GM21423 (cell line): ENCODE results near the gene PTH2.

ENCODE experiments used
- ATAC-seq: cut with Tn5 transposase; IDR thresholded peaks from one replicate; pipeline ENCODE4 v1.9.1; 2021; ENCODE audit warnings: mild to moderate bottlenecking, moderate library complexity; ENCODE audit not compliant: unreplicated experiment

Gene PTH2

GRCh38 chr19:49432141-49433073 is 9.2 kb upstream of the PTH2 start:
- ATAC-seq: no peak

GRCh38 chr19:49431330-49431749 is 8.1 kb upstream of the PTH2 start:
- no peak for ATAC-seq

GRCh38 chr19:49430678-49431329 is 7.6 kb upstream of the PTH2 start:
- ATAC-seq: no peak

DNA sequence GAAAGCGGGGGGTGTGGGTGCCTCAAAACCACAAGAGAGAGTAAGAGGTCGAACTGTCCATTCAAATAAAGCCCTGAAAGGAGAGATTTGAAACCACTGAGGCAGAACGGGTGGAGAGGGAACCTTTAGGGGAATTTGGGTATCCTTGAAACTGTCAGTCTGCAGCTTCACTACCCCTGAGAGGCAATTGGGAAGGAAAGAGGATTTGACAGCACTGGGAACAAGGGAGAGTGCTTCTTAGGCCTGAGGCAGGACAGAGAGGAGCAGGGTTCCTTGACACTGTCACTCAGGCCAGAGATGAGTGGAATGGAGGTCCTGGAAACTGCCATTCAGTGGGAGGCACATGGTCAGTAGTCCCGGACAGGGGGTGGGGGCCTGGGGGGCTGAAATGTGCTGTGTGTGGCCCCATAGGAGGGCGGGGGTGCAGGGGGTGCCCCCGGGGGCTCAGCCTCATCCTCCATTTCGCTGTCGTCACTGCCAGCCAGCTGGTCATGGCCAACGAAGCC is 7.0 kb upstream of the PTH2 start:
- no peak for ATAC-seq

GRCh38 chr19:49428547-49429451 is 5.6 kb upstream of the PTH2 start:
- no peak for ATAC-seq

DNA sequence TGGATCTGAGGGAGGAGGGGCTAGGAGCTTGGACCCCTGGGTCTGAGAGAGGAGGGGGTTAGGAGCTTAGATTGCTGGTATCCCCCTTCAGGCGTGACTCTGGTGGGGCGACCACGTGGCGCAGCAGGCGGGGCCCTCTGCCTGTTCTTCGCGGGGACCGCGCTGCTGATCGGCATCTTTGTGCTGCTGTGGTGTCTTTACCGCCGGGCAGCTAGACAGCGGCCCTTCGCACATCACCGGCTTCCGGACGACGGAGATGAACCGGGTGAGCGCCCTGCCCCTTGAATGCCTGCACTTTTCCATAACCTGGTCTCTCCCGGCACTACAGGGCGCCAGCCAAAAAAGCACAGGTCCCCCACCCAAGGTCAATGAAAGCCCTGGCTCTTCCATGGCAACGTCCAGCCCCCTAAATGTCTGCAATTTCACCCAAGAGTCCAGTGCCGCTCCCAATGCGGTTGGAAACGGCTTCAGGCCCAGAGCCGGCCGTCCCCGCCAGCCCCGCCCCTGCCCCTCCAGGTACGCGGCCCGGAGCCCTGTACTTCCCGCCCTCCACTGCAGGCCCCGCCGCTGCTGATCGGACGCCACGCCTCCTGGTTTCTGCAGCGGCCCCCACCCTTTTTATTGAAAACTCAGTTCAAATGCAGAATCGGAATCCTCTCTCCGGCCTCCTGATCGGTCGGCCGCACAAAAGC is 4.8 kb upstream of the PTH2 start:
- ATAC-seq: no peak

- no peak for ATAC-seq
These were observed 4.1 kb upstream of the PTH2 start for GRCh38 chr19:49427339-49427738.

GRCh38 chr19:49425922-49426592 is 2.8 kb upstream of the PTH2 start:
- ATAC-seq: no peak

GRCh38 chr19:49425178-49425577 is 1.9 kb upstream of the PTH2 start, which contains the start of gene GFY:
GFY (plus strand) TSS chr19:49425388; CDS start chr19:49426431, 1,043 bp downstream.
- no peak for ATAC-seq

DNA sequence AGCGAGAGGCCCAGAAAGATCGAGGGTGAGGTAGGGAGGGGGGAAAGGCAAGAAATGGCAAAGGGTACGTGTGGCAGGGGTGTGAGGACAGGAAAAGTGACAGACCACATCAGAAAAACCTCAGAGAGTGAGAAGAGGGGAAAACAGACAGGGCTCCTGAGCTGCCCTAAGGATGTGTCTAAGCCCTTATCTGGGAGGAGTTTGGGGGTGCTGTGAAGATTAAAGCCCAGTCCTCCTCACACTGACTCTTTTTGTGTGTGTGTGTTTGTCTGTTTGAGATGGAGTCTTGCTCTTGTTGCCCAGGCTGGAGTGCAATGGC is 703 bp upstream of the PTH2 start:
- ATAC-seq: no peak

- ATAC-seq: no peak
These were observed 702 bp downstream of the PTH2 start for GRCh38 chr19:49422407-49423070.

GRCh38 chr19:49421878-49422202 is 1.4 kb downstream of the PTH2 start:
- ATAC-seq: no peak

DNA sequence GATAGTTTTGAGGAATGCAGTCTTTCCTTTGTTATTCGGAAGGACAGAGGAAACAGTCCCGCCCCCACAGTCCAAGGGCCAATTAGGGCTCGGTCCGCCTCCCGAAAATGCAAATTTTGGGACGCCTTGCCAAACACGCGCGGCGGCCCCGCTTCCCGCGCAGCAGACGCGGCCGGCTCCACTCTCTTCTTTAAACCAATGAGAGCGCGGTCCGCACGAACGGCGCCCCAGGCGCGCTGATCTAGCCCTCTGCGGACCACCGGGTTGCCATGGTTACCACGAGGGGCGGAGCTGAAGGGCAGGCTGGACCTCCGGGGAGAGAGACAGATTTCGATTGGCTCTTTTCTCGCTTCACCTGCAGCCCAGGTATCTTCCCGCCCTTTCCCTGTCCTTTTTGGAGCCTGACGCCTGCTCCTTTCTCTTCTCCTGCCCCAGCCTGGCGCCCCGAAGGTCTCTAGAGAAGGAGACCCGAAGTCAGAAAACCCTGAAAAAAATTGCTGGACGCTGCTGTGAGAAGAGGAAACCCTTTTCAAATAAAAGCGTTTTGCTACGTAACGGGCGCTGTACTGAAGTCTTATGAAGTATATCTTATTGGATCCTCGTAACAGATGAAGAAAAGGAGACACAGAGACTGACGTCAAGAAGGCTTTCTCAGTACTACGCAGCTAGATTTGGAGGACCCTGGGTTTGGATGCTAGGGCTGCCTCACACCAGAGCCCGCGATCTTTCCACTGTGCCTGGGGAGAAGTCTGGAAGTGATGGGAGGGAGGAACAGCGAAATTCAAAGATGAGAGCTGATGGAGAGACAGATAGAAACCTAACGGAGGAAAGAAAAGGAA is 2.0 kb downstream of the PTH2 start:
- no peak for ATAC-seq

DNA sequence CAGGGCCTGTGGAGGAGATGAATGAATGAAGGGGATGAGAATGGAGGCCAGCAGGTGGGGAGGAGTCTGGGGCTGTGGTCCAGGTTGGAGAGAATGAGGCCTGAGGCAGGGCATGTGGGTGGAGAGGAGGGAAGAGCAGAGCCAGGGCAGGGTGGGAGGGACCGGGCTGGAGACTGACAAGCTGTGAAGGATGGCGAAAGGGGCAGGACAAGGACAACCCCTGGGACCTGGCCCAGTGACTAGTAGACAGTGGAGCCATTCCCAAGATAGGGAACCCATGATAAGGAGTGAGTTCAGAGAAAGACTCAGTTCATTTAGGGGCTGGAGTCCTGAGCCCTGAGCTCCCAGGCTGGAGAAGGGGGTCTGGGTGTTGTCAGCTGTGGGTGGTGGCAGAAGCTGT is 3.0 kb downstream of the PTH2 start:
- no peak for ATAC-seq

DNA sequence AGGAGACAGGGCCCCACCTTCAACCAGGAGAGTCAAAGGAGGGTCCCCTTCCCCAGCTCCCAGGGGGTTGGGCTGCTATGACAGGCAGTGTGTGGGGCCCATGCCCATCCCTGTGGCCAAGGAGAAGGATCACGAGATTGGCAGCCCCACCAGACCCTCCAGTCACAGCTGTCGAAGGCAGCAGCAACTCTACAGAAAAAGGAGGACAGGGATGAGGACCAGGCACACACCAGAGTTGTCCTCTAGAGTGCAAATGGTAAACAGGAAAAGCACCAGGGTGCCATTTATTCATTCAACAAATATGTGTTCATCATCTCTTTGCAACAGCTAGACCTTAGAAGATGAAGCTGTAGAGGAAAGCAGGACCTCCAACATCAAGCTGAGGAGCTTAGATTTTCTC is 4.1 kb downstream of the PTH2 start:
- no peak for ATAC-seq

DNA sequence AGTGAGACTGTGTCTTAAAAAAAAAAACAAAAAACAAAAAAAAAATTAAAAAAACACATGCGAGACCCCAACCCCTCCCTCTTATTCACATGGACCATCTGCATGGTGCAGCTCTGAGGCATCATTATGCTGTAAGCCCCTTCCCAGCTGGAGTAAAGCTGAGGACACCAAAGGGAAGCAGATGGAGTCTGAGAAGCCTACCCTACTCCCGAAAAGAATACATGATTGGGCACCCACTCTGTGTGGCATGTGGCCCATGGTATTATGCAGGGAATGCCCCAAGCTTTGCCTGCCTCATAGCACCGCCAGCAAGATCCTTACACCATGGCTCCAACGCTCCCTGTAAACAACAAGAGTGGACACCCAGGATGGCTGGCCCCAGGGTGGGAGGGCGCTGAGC is 4.7 kb downstream of the PTH2 start:
- ATAC-seq: no peak

- no peak for ATAC-seq
These were observed 6.2 kb downstream of the PTH2 start for GRCh38 chr19:49417088-49417487.

GRCh38 chr19:49415810-49416200 is 7.4 kb downstream of the PTH2 start:
- ATAC-seq: no peak
